Measurements from ENCODE around the gene AXDND1. TPM values are rescaled to one million over a fixed set of nuclear protein-coding genes. Genes with fewer than 3 reads are reported as not detected.
"Not testable (repeated sequence)": the region's sequence is repeated elsewhere in the genome, so short reads cannot be mapped to it uniquely, and the experiment has no call there.

Gene AXDND1
- polyA plus RNA-seq, 2 donors: not detected

GRCh38 chr1:179361631-179362030 lies 4.1 kb upstream of the AXDND1 start:
- WGBS, 2 donors: 83 to 91% methylated on average over 2 of the region's 2 CpGs
- H3K36me3 ChIP-seq (ENCODE audit: control insufficient read depth in 2 of 2, insufficient read depth in 2 of 2, low read length in 1 of 2); H3K27ac ChIP-seq (ENCODE audit: low read depth in 2 of 2, low read length in 1 of 2); H3K27me3 ChIP-seq (ENCODE audit: control insufficient read depth in 1 of 2, insufficient read depth in 2 of 2, low read length in 2 of 2); H3K4me1 ChIP-seq (ENCODE audit: control insufficient read depth in 2 of 2, insufficient read depth in 2 of 2, low read length in 1 of 2); H3K4me3 ChIP-seq (ENCODE audit: low read depth in 1 of 2, low read length in 2 of 2); H3K9me3 ChIP-seq (ENCODE audit: control insufficient read depth in 2 of 2, insufficient read depth in 1 of 2, low read depth in 1 of 2, low read length in 1 of 2): not testable (repeated sequence)

GRCh38 chr1:179366093-179366800 lies 476 bp downstream of the AXDND1 start:
- peak overlapping the region; percentile 67 to 73 for H3K4me3 ChIP-seq (ENCODE audit: low read depth in 1 of 2, low read length in 2 of 2)
- 2 to 3% methylated on average over 28 of the region's 28 CpGs for WGBS, 2 donors

GRCh38 chr1:179369751-179370341 lies 4.1 kb downstream of the AXDND1 start:
- Histone ChIP-seq H3K36me3 (ENCODE audit: control insufficient read depth in 2 of 2, insufficient read depth in 2 of 2, low read length in 1 of 2) (no peaks in the 10 kb centered on the region), H3K27ac (ENCODE audit: low read depth in 2 of 2, low read length in 1 of 2) (no peak overlapping the region), H3K4me3 (ENCODE audit: low read depth in 1 of 2, low read length in 2 of 2) (no peak overlapping the region), H3K9me3 (ENCODE audit: control insufficient read depth in 2 of 2, insufficient read depth in 1 of 2, low read depth in 1 of 2, low read length in 1 of 2) (no peaks in the 10 kb centered on the region), H3K27me3 (ENCODE audit: control insufficient read depth in 1 of 2, insufficient read depth in 2 of 2, low read length in 2 of 2) (no peaks in the 10 kb centered on the region), H3K4me1 (ENCODE audit: control insufficient read depth in 2 of 2, insufficient read depth in 2 of 2, low read length in 1 of 2) (no peaks in the 10 kb centered on the region)
- 1 to 7% methylated on average over 4 of the region's 4 CpGs for WGBS, 2 donors

More at GRCh38 chr1:179366093-179366800, 476 bp downstream of the AXDND1 start:
- Histone ChIP-seq H3K27me3 (ENCODE audit: control insufficient read depth in 1 of 2, insufficient read depth in 2 of 2, low read length in 2 of 2) (no peaks in the 10 kb centered on the region), H3K4me1 (ENCODE audit: control insufficient read depth in 2 of 2, insufficient read depth in 2 of 2, low read length in 1 of 2) (no peaks in the 10 kb centered on the region), H3K9me3 (ENCODE audit: control insufficient read depth in 2 of 2, insufficient read depth in 1 of 2, low read depth in 1 of 2, low read length in 1 of 2) (no peaks in the 10 kb centered on the region), H3K36me3 (ENCODE audit: control insufficient read depth in 2 of 2, insufficient read depth in 2 of 2, low read length in 1 of 2) (no peaks in the 10 kb centered on the region), H3K27ac (ENCODE audit: low read depth in 2 of 2, low read length in 1 of 2) (peak overlapping the region; percentile 95 to 96)

- Histone ChIP-seq H3K9me3 (ENCODE audit: control insufficient read depth in 2 of 2, insufficient read depth in 1 of 2, low read depth in 1 of 2, low read length in 1 of 2) (no peaks in the 10 kb centered on the region), H3K4me3 (ENCODE audit: low read depth in 1 of 2, low read length in 2 of 2) (no peak overlapping the region), H3K27me3 (ENCODE audit: control insufficient read depth in 1 of 2, insufficient read depth in 2 of 2, low read length in 2 of 2) (no peaks in the 10 kb centered on the region), H3K4me1 (ENCODE audit: control insufficient read depth in 2 of 2, insufficient read depth in 2 of 2, low read length in 1 of 2) (no peaks in the 10 kb centered on the region), H3K27ac (ENCODE audit: low read depth in 2 of 2, low read length in 1 of 2) (no peak overlapping the region), H3K36me3 (ENCODE audit: control insufficient read depth in 2 of 2, insufficient read depth in 2 of 2, low read length in 1 of 2) (no peaks in the 10 kb centered on the region)
- WGBS, 2 donors: 61 to 75% methylated on average over 4 of the region's 4 CpGs
Measured at GRCh38 chr1:179372160-179372559, 6.4 kb downstream of the AXDND1 start.

GRCh38 chr1:179376223-179376622 lies 10.5 kb downstream of the AXDND1 start:
- no peaks in the 10 kb centered on the region for H3K36me3 ChIP-seq (ENCODE audit: control insufficient read depth in 2 of 2, insufficient read depth in 2 of 2, low read length in 1 of 2)
- WGBS, 2 donors: 87 to 89% methylated on average over 6 of the region's 6 CpGs
- no peaks in the 10 kb centered on the region for H3K27me3 ChIP-seq (ENCODE audit: control insufficient read depth in 1 of 2, insufficient read depth in 2 of 2, low read length in 2 of 2)
- H3K9me3 ChIP-seq (ENCODE audit: control insufficient read depth in 2 of 2, insufficient read depth in 1 of 2, low read depth in 1 of 2, low read length in 1 of 2): no peaks in the 10 kb centered on the region
- H3K27ac ChIP-seq (ENCODE audit: low read depth in 2 of 2, low read length in 1 of 2): no peak overlapping the region
- H3K4me1 ChIP-seq (ENCODE audit: control insufficient read depth in 2 of 2, insufficient read depth in 2 of 2, low read length in 1 of 2): no peaks in the 10 kb centered on the region
- H3K4me3 ChIP-seq (ENCODE audit: low read depth in 1 of 2, low read length in 2 of 2): no peak overlapping the region

GRCh38 chr1:179380299-179380698 lies 14.5 kb downstream of the AXDND1 start:
- no peaks in the 10 kb centered on the region for H3K36me3 ChIP-seq (ENCODE audit: control insufficient read depth in 2 of 2, insufficient read depth in 2 of 2, low read length in 1 of 2)
- no peak overlapping the region for H3K27ac ChIP-seq (ENCODE audit: low read depth in 2 of 2, low read length in 1 of 2)
- no peaks in the 10 kb centered on the region for H3K27me3 ChIP-seq (ENCODE audit: control insufficient read depth in 1 of 2, insufficient read depth in 2 of 2, low read length in 2 of 2)
- no peak overlapping the region for H3K4me3 ChIP-seq (ENCODE audit: low read depth in 1 of 2, low read length in 2 of 2)
- no peaks in the 10 kb centered on the region for H3K9me3 ChIP-seq (ENCODE audit: control insufficient read depth in 2 of 2, insufficient read depth in 1 of 2, low read depth in 1 of 2, low read length in 1 of 2)
- H3K4me1 ChIP-seq (ENCODE audit: control insufficient read depth in 2 of 2, insufficient read depth in 2 of 2, low read length in 1 of 2): no peaks in the 10 kb centered on the region

GRCh38 chr1:179384027-179384426 lies 18.3 kb downstream of the AXDND1 start:
- WGBS, 2 donors: 50 to 63% methylated on average over 1 of the region's 1 CpG
- no peaks in the 10 kb centered on the region for H3K4me1 ChIP-seq (ENCODE audit: control insufficient read depth in 2 of 2, insufficient read depth in 2 of 2, low read length in 1 of 2)
- no peaks in the 10 kb centered on the region for H3K9me3 ChIP-seq (ENCODE audit: control insufficient read depth in 2 of 2, insufficient read depth in 1 of 2, low read depth in 1 of 2, low read length in 1 of 2)
- H3K27me3 ChIP-seq (ENCODE audit: control insufficient read depth in 1 of 2, insufficient read depth in 2 of 2, low read length in 2 of 2): no peaks in the 10 kb centered on the region
- no peaks in the 10 kb centered on the region for H3K36me3 ChIP-seq (ENCODE audit: control insufficient read depth in 2 of 2, insufficient read depth in 2 of 2, low read length in 1 of 2)
- H3K27ac ChIP-seq (ENCODE audit: low read depth in 2 of 2, low read length in 1 of 2): no peak overlapping the region
- H3K4me3 ChIP-seq (ENCODE audit: low read depth in 1 of 2, low read length in 2 of 2): no peak overlapping the region

- no peaks in the 10 kb centered on the region for H3K4me1 ChIP-seq (ENCODE audit: control insufficient read depth in 2 of 2, insufficient read depth in 2 of 2, low read length in 1 of 2)
- H3K36me3 ChIP-seq (ENCODE audit: control insufficient read depth in 2 of 2, insufficient read depth in 2 of 2, low read length in 1 of 2): no peaks in the 10 kb centered on the region
- no peaks in the 10 kb centered on the region for H3K9me3 ChIP-seq (ENCODE audit: control insufficient read depth in 2 of 2, insufficient read depth in 1 of 2, low read depth in 1 of 2, low read length in 1 of 2)
- no peak overlapping the region for H3K4me3 ChIP-seq (ENCODE audit: low read depth in 1 of 2, low read length in 2 of 2)
- H3K27me3 ChIP-seq (ENCODE audit: control insufficient read depth in 1 of 2, insufficient read depth in 2 of 2, low read length in 2 of 2): no peaks in the 10 kb centered on the region
- 92 to 100% methylated on average over 1 of the region's 1 CpG for WGBS, 2 donors
- no peak overlapping the region for H3K27ac ChIP-seq (ENCODE audit: low read depth in 2 of 2, low read length in 1 of 2)
Measured at GRCh38 chr1:179385510-179385909, 19.7 kb downstream of the AXDND1 start.

- Histone ChIP-seq H3K36me3 (ENCODE audit: control insufficient read depth in 2 of 2, insufficient read depth in 2 of 2, low read length in 1 of 2) (no peaks in the 10 kb centered on the region), H3K9me3 (ENCODE audit: control insufficient read depth in 2 of 2, insufficient read depth in 1 of 2, low read depth in 1 of 2, low read length in 1 of 2) (peaks cover 0 to 2% of the 10 kb centered on the region in 2 donors), H3K4me3 (ENCODE audit: low read depth in 1 of 2, low read length in 2 of 2) (no peak overlapping the region), H3K27ac (ENCODE audit: low read depth in 2 of 2, low read length in 1 of 2) (no peak overlapping the region), H3K4me1 (ENCODE audit: control insufficient read depth in 2 of 2, insufficient read depth in 2 of 2, low read length in 1 of 2) (no peaks in the 10 kb centered on the region), H3K27me3 (ENCODE audit: control insufficient read depth in 1 of 2, insufficient read depth in 2 of 2, low read length in 2 of 2) (no peaks in the 10 kb centered on the region)
- 91 to 93% methylated on average over 3 of the region's 3 CpGs for WGBS, 2 donors
Measured at GRCh38 chr1:179393721-179394120, 27.9 kb downstream of the AXDND1 start.

- H3K9me3 ChIP-seq (ENCODE audit: control insufficient read depth in 2 of 2, insufficient read depth in 1 of 2, low read depth in 1 of 2, low read length in 1 of 2); H3K27me3 ChIP-seq (ENCODE audit: control insufficient read depth in 1 of 2, insufficient read depth in 2 of 2, low read length in 2 of 2); H3K4me1 ChIP-seq (ENCODE audit: control insufficient read depth in 2 of 2, insufficient read depth in 2 of 2, low read length in 1 of 2); H3K36me3 ChIP-seq (ENCODE audit: control insufficient read depth in 2 of 2, insufficient read depth in 2 of 2, low read length in 1 of 2); H3K27ac ChIP-seq (ENCODE audit: low read depth in 2 of 2, low read length in 1 of 2); H3K4me3 ChIP-seq (ENCODE audit: low read depth in 1 of 2, low read length in 2 of 2): not testable (repeated sequence)
- 67 to 69% methylated on average over 2 of the region's 2 CpGs for WGBS, 2 donors
Measured at GRCh38 chr1:179399399-179399798, 33.6 kb downstream of the AXDND1 start.
